Gastrocnemius medialis (tissue), 4 donors: ENCODE measurements around the gene RBFOX1. TPM values are rescaled to one million over a fixed set of nuclear protein-coding genes. Genes with fewer than 3 reads are reported as not detected.

Source experiments
- ATAC-seq, 2 donors: fragments of 150-250 bp; one replicate each; pipeline ENCODE4 v1.9.1; 2016
- DNase-seq, 2 donors: peaks; one replicate each; pipeline ENCODE4 v3.0.0-alpha.2; 2019
- H3K27ac ChIP-seq, 4 donors: fragments of 200-600 bp; sonication (generic); 1 replicate in 1 of 4; 2 replicates in 3 of 4; pipeline ENCODE4 v1.5.1; 2016 to 2018; ENCODE audit warnings: mild to moderate bottlenecking in 2 of 4, moderate library complexity in 1 of 4
- H3K27me3 ChIP-seq, 3 donors: fragments of 200-600 bp; sonication (generic) in 2 of 3; 1 replicate in 1 of 3; 2 replicates in 2 of 3; pipeline versions ENCODE4 v1.5.1 to v1.6.0; 2016 to 2019; ENCODE audit warnings: mild to moderate bottlenecking in 1 of 3, moderate library complexity in 1 of 3
- H3K36me3 ChIP-seq, 2 donors: fragments of 200-600 bp; sonication (generic) in 1 of 2; one replicate each; pipeline ENCODE4 v1.5.1; 2017 to 2018
- H3K4me1 ChIP-seq, 2 donors: fragments of 200-600 bp; sonication (generic) in 1 of 2; one replicate each; pipeline ENCODE4 v1.5.1; 2016 to 2017; ENCODE audit warnings: mild to moderate bottlenecking in 2 of 2
- H3K4me3 ChIP-seq, 4 donors: fragments of 200-600 bp; sonication (generic) in 3 of 4; 1 replicate in 1 of 4; 2 replicates in 3 of 4; pipeline ENCODE4 v1.5.1; 2016 to 2019; ENCODE audit warnings: mild to moderate bottlenecking in 2 of 4
- H3K9me3 ChIP-seq, 3 donors: fragments of 200-600 bp; sonication (generic) in 2 of 3; 1 replicate in 1 of 3; 2 replicates in 2 of 3; pipeline ENCODE4 v1.5.1; 2016 to 2019
- POLR2A ChIP-seq, 2 donors: fragments of 450-650 bp; IDR thresholded peaks; one replicate each; pipeline ENCODE4 v1.6.1; 2017; ENCODE audit warnings: antibody characterized with exemption in 2 of 2, mild to moderate bottlenecking in 2 of 2, moderate library complexity in 2 of 2
- in situ Hi-C, 4 donors: fragments of 200-750 bp; cut with MboI; loops; one replicate each; pipeline versions ENCODE4 v1.15.0 to v1.8.0; 2017; ENCODE audit warnings: low sequenced_read_pairs in 4 of 4
- intact Hi-C: fragments of 100-400 bp; cut with DNase I; formaldehyde crosslinking; loops from one replicate; pipeline ENCODE4 v1.15.1; 2023; ENCODE audit warnings: low total_unique reads
- total RNA-seq, 4 donors: library from RNA; depleted of rRNA; stranded (reverse); fragments of >200 nt; gene quantifications; one replicate each; pipeline versions ENCODE4 v1.1.0 to v1.2.3, GENCODE V29; 2016
- TF ChIP-seq, protein P1 (sequence below), 5 experiments: fragments of 450-650 bp in 3 of 5; fragments of 200-600 bp in 2 of 5; sonication (generic) in 2 of 5; IDR thresholded peaks in 4 of 5; conservative IDR thresholded peaks in 1 of 5; 1 replicate in 4 of 5; 2 replicates in 1 of 5; pipeline ENCODE4 v1.5.1; 2016 to 2019; ENCODE audit warnings: antibody characterized with exemption in 5 of 5, mild to moderate bottlenecking in 3 of 5, moderate library complexity in 3 of 5

RBFOX1 gene
- total RNA-seq, 4 donors from 2014 or later, result 42.5 to 98.8 (median 58.6) TPM

DNA sequence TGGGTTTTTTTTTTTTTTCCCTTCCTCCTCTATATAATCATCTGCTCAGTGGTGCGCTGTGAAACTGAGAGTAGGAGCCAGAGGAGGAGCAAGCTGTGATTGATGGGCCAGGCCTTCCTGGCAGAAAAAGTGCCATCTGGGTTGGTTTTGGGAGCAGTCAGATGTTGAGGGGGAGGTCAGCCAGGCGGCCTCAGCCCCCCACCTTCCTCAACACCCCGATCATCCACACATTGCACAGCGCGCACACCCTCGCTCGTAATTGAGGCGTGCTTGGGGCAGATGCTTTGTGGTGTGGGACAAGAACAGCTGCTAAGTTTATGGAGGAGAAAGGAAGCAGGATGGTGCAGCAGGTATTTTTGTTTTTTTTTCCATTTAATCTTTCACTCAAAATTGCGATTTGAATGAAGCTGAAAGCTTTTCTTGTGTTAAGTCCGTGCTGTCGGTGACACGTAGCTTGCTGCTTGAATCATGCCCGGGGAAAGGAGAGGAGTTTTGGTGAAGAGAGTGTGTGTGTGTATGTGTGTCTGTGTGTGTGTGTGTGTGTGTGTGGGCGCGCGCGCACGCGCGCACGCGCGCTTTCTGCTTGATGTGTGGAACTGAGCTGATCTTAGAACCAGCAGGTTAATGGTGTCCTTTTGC lies 177.4 kb downstream of the RBFOX1 start:
- Histone ChIP-seq H3K4me1 (peaks cover 36 to 38% of the 10 kb centered on the region in 2 donors), H3K9me3 (no peaks in the 10 kb centered on the region), H3K27me3 (no peaks in the 10 kb centered on the region), H3K36me3 (no peaks in the 10 kb centered on the region), H3K4me3 (no peak overlapping the region), H3K27ac (no peak overlapping the region)
- intact Hi-C loops (loop anchor here (5.0 to 10.0 kb wide), 2 partner anchors 97 to 245 kb away; no protein-coding TSS in a partner anchor), in situ Hi-C loops (no loop called here)
- no peak for DNase-seq
- no peak for ATAC-seq
- TF ChIP-seq POLR2A (IDR thresholded peaks at IDR 0.05), result no peak
- TF ChIP-seq, protein P1, sequence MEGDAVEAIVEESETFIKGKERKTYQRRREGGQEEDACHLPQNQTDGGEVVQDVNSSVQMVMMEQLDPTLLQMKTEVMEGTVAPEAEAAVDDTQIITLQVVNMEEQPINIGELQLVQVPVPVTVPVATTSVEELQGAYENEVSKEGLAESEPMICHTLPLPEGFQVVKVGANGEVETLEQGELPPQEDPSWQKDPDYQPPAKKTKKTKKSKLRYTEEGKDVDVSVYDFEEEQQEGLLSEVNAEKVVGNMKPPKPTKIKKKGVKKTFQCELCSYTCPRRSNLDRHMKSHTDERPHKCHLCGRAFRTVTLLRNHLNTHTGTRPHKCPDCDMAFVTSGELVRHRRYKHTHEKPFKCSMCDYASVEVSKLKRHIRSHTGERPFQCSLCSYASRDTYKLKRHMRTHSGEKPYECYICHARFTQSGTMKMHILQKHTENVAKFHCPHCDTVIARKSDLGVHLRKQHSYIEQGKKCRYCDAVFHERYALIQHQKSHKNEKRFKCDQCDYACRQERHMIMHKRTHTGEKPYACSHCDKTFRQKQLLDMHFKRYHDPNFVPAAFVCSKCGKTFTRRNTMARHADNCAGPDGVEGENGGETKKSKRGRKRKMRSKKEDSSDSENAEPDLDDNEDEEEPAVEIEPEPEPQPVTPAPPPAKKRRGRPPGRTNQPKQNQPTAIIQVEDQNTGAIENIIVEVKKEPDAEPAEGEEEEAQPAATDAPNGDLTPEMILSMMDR (IDR thresholded peaks at IDR 0.05 in 4 of 5, conservative IDR thresholded peaks at IDR 0.05 in 1 of 5), result no peak

DNA sequence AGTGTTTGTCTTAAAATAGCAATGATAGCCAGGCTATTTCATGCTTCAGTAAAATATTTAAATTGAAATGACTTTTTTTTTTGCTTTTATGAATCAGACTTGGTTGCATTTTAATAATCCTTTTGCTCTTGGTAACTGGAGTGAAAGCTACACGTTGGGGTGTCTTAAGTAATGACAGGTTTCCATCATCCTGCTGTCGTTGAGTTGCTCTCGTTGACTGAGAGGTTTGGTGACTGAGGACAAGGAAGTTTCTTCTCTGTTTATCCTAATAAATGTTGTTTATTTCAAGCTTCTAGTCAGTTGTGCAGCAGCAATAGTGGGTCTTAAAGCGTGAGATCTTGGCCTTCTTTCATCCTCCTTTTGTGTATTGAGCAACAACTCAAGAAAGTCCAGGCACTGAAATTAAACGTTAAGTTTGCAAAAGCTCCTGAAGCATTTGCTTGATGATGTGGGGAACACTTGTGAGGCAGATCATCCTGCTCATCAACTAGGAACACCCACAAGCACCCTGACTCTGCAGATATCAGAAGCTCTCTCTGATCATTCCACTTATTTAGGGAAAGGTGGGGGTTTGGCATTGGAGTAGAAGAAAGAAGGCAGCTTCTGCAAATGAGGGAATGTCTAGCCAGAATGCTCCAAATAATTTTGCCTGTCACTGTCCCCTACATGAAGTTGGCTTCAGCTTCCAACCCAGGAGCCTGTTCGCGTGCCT lies 179.1 kb downstream of the RBFOX1 start:
- ATAC-seq (no peak), DNase-seq (no peak)
- in situ Hi-C loops, result no loop called here
- peaks cover 34 to 41% of the 10 kb centered on the region in 2 donors for H3K4me1 ChIP-seq
- H3K4me3 ChIP-seq, result no peak overlapping the region
- intact Hi-C loops, result no loop called here
- TF ChIP-seq, protein P1 (IDR thresholded peaks at IDR 0.05 in 4 of 5, conservative IDR thresholded peaks at IDR 0.05 in 1 of 5), result no peak
- TF ChIP-seq POLR2A (IDR thresholded peaks at IDR 0.05), result no peak
- no peaks in the 10 kb centered on the region for H3K36me3 ChIP-seq
- no peaks in the 10 kb centered on the region for H3K9me3 ChIP-seq
- no peaks in the 10 kb centered on the region for H3K27me3 ChIP-seq
- peak overlapping the region in 1 of 4 donors; percentile 17 for H3K27ac ChIP-seq

DNA sequence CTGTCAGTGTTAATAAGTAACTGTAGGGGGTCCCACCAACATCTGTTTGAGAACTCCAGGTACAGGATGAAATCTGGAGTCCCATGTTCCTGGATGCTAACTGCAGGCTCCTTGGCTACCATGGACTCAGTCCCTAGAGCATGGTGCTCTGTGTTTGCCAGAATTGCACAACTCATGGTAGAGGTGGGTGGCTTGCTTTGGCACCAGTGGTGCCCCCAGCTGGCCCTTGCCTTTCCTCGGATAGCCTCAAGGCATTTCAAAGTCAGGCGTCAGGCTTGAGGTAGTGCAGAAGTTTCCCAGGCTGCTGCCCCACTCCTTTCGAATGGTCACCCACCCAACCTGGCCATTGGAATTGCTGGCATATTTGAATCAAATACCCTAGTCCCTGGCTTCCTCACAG lies 179.9 kb downstream of the RBFOX1 start:
- no peak for TF ChIP-seq POLR2A (IDR thresholded peaks at IDR 0.05)
- TF ChIP-seq, protein P1 (IDR thresholded peaks at IDR 0.05 in 4 of 5, conservative IDR thresholded peaks at IDR 0.05 in 1 of 5), result no peak
- Histone ChIP-seq H3K4me3 (no peak overlapping the region), H3K4me1 (peaks cover 34 to 41% of the 10 kb centered on the region in 2 donors), H3K9me3 (no peaks in the 10 kb centered on the region), H3K27ac (peak overlapping the region in 1 of 4 donors; percentile 17), H3K36me3 (no peaks in the 10 kb centered on the region), H3K27me3 (no peaks in the 10 kb centered on the region)
- peak in 1 of 2 donors; percentile 45 for DNase-seq
- intact Hi-C loops (no loop called here), in situ Hi-C loops (no loop called here)
- ATAC-seq, result peak in 1 of 2 donors; percentile 37

DNA sequence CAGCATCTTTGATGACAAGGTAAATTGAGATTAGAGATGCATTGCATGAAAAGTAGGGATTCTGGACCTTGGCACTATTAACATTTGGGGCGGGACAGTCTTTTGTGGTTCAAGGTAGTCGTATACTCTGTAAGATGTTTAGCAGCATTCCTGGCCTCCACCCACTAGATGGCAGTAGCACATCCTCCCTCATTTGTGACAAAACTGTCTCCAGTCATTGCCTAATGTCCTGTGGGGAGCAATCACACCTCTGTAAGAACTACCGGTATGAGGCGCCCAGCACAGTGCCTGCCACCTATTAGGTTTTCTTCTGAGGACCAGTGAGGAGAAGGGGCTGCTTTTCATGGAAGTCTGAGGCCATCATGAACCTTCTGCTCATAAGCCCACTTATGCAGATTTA lies 180.8 kb downstream of the RBFOX1 start:
- no peak for TF ChIP-seq POLR2A (IDR thresholded peaks at IDR 0.05)
- TF ChIP-seq, protein P1 (IDR thresholded peaks at IDR 0.05 in 4 of 5, conservative IDR thresholded peaks at IDR 0.05 in 1 of 5), result no peak
- peaks cover 0 to 6% of the 10 kb centered on the region in 2 donors for H3K36me3 ChIP-seq
- in situ Hi-C loops (no loop called here), intact Hi-C loops (no loop called here)
- DNase-seq, result no peak
- no peaks in the 10 kb centered on the region for H3K27me3 ChIP-seq
- H3K27ac ChIP-seq, result no peak overlapping the region
- no peak for ATAC-seq
- no peaks in the 10 kb centered on the region for H3K9me3 ChIP-seq
- H3K4me3 ChIP-seq, result no peak overlapping the region
- peaks cover 34 to 41% of the 10 kb centered on the region in 2 donors for H3K4me1 ChIP-seq
